ENCODE results near the gene TAS2R3. TPM values are rescaled to one million over a fixed set of nuclear protein-coding genes. Genes with fewer than 3 reads are reported as not detected.
"Not testable (repeated sequence)": the region's sequence is repeated elsewhere in the genome, so short reads cannot be mapped to it uniquely, and the experiment has no call there.

The TAS2R3 gene
- polyA plus RNA-seq, 1 donor from 2014 or later: not detected

DNA sequence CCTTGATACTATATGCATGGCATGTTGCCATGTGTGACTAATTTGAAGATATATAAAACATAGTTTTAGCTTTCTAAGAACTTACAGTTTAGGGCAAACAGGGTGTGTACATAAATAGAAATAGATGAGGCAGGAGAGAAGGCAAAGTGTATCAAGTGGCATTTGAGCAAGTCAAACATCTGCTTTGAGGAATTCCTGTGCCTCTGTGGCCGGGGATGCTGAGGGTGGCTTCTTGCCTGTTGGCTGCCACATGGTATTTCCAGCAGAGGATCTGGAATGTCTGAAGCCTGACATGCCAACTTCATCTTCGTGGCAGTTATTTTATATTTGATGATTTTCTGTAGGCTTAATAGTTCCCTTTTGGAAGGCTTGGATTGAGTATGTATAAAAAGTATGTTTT lies 19.8 kb upstream of the TAS2R3 start:
- Mint-ChIP-seq H3K36me3 (peaks cover 4% of the 10 kb centered on the region), H3K4me1 (peaks cover 5 to 16% (median 13%) of the 10 kb centered on the region in 3 donors)

DNA sequence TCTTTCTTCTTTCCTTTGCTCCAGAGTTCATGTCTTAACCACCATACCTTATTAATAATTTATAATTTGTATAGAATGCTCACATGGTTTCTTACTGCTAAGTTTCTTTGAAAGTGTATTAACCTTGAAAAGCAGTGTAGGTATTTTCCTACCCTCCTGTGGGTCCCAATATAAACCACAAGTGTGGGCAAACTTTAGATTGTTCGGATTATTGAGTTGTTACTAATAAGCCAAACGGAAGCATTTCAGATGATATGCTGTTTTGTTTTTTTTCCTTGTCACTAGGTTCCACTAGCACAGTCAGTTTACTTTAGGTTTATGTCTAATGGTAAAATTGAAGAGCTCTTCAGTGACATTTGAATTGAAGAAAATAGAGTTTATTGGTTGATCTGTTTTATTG lies 15.5 kb upstream of the TAS2R3 start:
- Mint-ChIP-seq H3K27me3 (no peaks in the 10 kb centered on the region), H3K36me3 (peaks cover 27% of the 10 kb centered on the region), H3K4me1 (no peaks in the 10 kb centered on the region), H3K9me3 (peaks cover 3 to 22% (median 9%) of the 10 kb centered on the region in 3 donors), H3K27ac (no peak overlapping the region), H3K4me3 (no peak overlapping the region)

More for the DNA sequence above, 19.8 kb upstream of the TAS2R3 start:
- H3K4me3 Mint-ChIP-seq: no peak overlapping the region
- H3K27me3 Mint-ChIP-seq: no peaks in the 10 kb centered on the region
- H3K27ac Mint-ChIP-seq: peak overlapping the region in 1 of 3 donors; percentile 8
- no peaks in the 10 kb centered on the region for H3K9me3 Mint-ChIP-seq

DNA sequence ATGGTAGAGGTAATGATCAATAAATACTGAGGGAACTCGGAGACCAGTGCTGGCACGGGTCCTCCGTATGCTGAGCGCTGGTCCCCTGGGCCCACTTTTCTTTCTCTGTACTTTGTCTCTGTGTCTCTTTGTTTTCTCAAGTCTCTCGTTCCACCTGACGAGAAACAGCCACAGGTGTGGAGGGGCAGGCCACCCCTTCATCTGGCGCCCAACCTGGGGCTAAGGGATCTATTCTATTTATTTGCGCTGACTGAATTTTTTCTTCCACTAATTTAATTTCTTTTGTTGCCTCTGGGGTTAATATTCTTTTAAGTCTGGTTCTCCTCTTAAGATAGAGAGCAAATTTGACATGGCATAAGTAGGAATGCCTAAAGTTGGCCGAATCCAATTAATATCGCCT lies 12.0 kb upstream of the TAS2R3 start:
- not testable (repeated sequence) for H3K27ac Mint-ChIP-seq, H3K4me1 Mint-ChIP-seq, H3K4me3 Mint-ChIP-seq, H3K27me3 Mint-ChIP-seq
- Mint-ChIP-seq H3K36me3 (peaks cover 35% of the 10 kb centered on the region), H3K9me3 (peaks cover 3 to 22% (median 9%) of the 10 kb centered on the region in 3 donors)

DNA sequence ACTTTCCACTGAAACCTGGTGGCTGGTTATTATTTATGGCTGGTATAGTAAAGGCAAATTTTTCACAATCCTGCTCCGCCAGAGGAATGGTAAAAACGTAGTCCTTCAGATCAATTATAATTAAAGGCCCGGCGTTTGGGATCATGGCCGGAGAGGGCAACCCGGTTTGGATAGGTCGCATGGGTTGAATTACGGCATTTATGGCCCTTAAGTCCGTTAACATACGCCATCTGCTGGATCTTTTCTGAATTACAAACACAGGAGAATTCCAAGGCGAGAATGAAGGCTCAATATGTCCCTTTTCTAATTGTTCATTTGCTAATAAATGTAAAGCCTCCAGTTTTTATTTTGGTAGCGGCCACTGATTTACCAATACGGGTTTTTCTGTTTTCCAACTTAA lies 11.3 kb upstream of the TAS2R3 start:
- Mint-ChIP-seq H3K9me3 (peaks cover 3 to 22% (median 9%) of the 10 kb centered on the region in 3 donors), H3K4me1 (no peaks in the 10 kb centered on the region), H3K36me3 (peaks cover 35% of the 10 kb centered on the region), H3K4me3 (no peak overlapping the region), H3K27ac (no peak overlapping the region), H3K27me3 (no peaks in the 10 kb centered on the region)

DNA sequence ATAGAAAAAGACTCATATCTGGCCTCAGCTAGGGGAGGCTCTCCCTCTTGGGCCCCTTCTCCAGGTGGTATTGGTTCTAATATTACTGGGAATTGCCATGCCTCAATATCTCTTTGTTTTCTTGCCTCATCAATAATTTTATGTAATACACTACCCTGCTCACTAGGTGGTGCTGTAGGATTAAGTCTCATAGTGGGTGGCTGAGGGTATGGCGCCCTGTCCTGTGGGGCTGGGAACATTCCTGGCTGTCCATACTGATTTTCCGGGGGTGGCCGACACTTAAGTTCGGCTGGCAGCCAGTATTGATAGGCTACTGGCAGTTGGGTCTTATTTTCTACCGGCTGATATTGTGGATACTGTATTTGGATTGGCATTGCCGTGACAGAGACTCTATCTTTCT lies 9.0 kb upstream of the TAS2R3 start:
- Mint-ChIP-seq H3K9me3 (peaks cover 3 to 20% (median 8%) of the 10 kb centered on the region in 3 donors), H3K4me1 (no peaks in the 10 kb centered on the region), H3K27me3 (no peaks in the 10 kb centered on the region), H3K27ac (peak overlapping the region in 1 of 3 donors; percentile 23), H3K4me3 (no peak overlapping the region), H3K36me3 (peaks cover 34% of the 10 kb centered on the region)

DNA sequence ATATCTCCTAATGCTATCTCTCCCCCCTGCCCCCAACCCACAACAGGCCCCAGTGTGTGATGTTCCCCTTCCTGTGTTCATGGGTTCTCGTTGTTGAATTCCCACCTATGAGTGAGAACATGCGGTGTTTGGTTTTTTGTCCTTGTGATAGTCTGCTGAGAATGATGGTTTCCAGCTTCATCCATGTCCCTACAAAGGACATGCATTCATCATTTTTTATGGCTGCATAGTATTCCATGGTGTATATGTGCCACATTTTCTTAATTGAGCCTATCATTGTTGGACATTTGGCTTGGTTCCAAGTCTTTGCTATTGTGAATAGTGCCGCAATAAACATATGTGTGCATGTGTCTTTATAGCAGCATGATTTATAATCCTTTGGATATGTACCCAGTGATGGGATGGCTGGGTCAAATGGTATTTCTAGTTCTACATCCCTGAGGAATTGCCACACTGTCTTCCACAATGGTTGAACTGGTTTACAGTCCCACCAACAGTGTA lies 6.2 kb downstream of the TAS2R3 start:
- not testable (repeated sequence) for H3K27ac Mint-ChIP-seq
- peaks cover 12% of the 10 kb centered on the region for H3K36me3 Mint-ChIP-seq

DNA sequence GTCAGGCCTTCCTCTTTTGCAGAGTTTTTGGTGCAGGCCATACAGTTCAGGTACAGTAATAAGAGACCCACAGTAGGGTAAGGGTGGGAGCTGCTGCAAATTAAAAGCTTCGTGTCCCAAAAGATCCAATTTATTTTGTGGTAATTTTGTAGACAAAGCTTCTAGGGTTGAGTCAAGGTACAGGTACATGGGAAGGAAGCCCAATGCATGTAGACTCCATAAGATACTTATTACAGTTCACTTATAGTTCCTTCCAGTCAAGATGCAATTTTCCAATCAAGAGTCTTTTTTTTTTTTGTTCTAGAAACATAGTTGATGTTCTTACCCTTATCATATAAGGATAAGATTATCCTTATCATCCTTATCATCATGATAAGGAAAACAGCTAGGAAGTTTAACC lies 12.5 kb downstream of the TAS2R3 start, which contains the start of gene TAS2R4:
TAS2R4 (plus strand) TSS at position 301 of the 400 bp plus-strand sequence. CDS start 1,815 bp downstream, outside the sequence.
- peaks cover 16% of the 10 kb centered on the region for H3K36me3 Mint-ChIP-seq
- peaks cover 0 to 4% (median 2%) of the 10 kb centered on the region in 3 donors for H3K4me1 Mint-ChIP-seq
- H3K9me3 Mint-ChIP-seq: peaks cover 0 to 2% (median 0%) of the 10 kb centered on the region in 3 donors
- H3K27me3 Mint-ChIP-seq: no peaks in the 10 kb centered on the region
- no peak within 1 kb of the TSS for H3K27ac Mint-ChIP-seq
- no peak within 1 kb of the TSS for H3K4me3 Mint-ChIP-seq

More for the DNA sequence above, 6.2 kb downstream of the TAS2R3 start:
- H3K4me3 Mint-ChIP-seq, H3K27me3 Mint-ChIP-seq, H3K9me3 Mint-ChIP-seq, H3K4me1 Mint-ChIP-seq: not testable (repeated sequence)

DNA sequence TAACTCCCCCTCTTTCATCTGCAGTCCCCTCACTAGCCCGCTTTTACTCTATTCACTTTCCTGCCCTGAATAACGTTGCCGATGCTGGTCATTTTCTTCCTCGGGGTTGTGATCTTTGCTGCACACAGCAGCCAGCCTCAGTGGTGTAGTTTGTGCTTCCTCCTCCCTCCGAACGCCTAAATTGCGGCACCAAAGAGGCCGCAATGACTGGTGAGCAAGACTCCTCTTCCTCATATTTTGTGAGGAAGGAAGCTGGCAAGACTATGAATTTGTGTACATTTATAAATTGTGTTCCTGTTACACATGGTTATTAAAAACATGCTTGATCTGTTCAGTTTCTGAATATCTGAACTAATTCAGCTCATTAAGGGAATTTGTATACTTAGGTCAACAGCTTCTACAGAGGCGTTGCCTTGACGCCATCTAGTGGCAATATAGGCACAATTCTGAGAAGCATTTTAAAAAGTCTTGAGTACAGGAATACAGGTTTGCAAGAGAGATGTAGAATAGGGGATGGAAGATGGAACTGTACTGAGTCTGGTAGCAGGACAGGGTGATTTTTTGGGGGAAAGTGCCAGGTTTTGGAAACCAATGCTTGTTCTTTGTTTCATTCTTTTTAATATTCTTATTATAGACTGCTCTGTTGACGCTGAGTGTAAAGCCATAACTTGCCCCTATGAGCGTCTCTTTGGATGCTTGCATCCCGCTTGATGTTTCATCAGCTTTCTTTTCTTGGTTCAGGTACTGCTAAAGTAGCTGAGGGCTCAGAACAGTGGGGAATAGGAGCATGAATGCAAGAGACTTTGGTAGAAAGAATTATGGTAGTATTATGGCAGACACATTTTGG lies 22.0 kb downstream of the TAS2R3 start:
- peaks cover 0 to 3% (median 0%) of the 10 kb centered on the region in 3 donors for H3K4me1 Mint-ChIP-seq
- no peak overlapping the region for H3K27ac Mint-ChIP-seq
- H3K4me3 Mint-ChIP-seq: no peak overlapping the region
- H3K27me3 Mint-ChIP-seq: no peaks in the 10 kb centered on the region
- no peaks in the 10 kb centered on the region for H3K9me3 Mint-ChIP-seq
- H3K36me3 Mint-ChIP-seq: peaks cover 4% of the 10 kb centered on the region

DNA sequence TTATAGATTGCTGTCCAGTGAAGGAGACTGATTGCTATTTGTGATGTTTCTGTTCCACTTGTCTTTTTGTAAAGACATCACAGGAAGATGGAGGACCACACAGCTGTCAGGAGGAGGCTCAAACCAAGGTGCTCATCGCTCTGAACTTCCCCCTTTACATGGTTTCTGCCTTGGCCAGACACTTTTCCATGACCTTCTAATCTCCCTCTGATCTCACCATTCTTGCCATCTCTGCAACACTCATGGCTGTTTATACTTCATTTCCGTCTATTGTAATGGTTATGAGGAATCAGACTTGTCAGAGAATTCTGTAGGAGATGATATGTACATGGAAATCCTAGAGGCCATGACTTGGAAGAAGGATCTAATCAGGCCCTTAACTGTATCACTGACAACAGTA lies 24.4 kb downstream of the TAS2R3 start:
- peaks cover 0 to 3% (median 0%) of the 10 kb centered on the region in 3 donors for H3K4me1 Mint-ChIP-seq
- H3K27me3 Mint-ChIP-seq: no peaks in the 10 kb centered on the region
- peaks cover 14% of the 10 kb centered on the region for H3K36me3 Mint-ChIP-seq
- no peak overlapping the region for H3K4me3 Mint-ChIP-seq
- no peaks in the 10 kb centered on the region for H3K9me3 Mint-ChIP-seq
- peak overlapping the region in 1 of 3 donors; percentile 14 for H3K27ac Mint-ChIP-seq

DNA sequence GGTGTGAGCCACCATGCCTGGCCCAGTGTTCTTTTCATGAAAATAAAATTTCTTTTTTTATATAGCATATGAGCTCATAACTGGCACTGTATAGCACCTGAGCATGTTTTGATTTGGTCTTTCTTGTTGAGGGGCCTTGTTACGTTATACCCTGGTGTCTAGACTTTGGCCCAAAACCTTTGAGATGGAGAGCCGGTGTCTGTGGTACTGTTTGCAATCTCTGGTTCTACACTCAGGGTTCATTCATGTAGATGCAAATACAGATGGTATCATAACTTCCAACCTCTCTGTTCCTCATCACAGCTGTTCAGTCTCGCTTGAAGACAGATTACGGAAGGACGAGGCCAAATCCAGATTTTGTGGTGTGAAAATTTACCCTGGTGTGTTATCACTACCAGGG lies 26.0 kb downstream of the TAS2R3 start, which contains the start of gene TAS2R5:
TAS2R5 (plus strand) TSS at position 301 of the 400 bp plus-strand sequence. CDS start 145 bp downstream, outside the sequence.
- Mint-ChIP-seq H3K4me3 (no peak within 1 kb of the TSS), H3K9me3 (no peaks in the 10 kb centered on the region), H3K27ac (peak within 1 kb of the TSS in 1 of 3 donors; percentile 31), H3K4me1 (peaks cover 0 to 3% (median 0%) of the 10 kb centered on the region in 3 donors), H3K27me3 (no peaks in the 10 kb centered on the region), H3K36me3 (peaks cover 16% of the 10 kb centered on the region)

DNA sequence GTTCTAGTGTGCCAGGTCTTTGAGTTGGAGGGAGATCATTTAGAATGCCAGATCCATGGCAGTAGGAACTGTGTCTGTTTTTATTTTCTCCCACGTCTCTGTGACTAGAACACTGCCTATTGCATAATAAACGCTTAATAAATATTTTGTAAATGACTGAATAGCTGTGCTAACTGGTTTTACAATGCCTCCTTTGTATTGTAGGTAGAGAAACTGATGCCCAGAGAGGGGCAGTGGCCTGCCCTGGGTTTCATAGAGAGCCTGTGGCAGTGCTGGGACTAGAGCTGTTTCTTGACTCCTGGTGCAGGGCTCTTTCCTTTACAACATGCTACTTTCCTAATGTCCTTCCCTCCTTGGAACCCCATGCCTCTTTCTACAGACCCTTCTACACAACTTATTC lies 28.6 kb downstream of the TAS2R3 start:
- Mint-ChIP-seq H3K27ac (no peak overlapping the region), H3K36me3 (peaks cover 24% of the 10 kb centered on the region), H3K4me3 (no peak overlapping the region), H3K4me1 (peaks cover 0 to 2% (median 0%) of the 10 kb centered on the region in 3 donors), H3K9me3 (no peaks in the 10 kb centered on the region), H3K27me3 (no peaks in the 10 kb centered on the region)

Other genes starting within 250 kb of the TAS2R3 start
- gene AGK, start 212.7 kb upstream of the TAS2R3 start, polyA plus RNA-seq: 23.1 TPM
- gene DENND11, start 61.9 kb upstream of the TAS2R3 start, polyA plus RNA-seq: 8.9 TPM
- gene WEE2, start 55.7 kb upstream of the TAS2R3 start, polyA plus RNA-seq: not detected
- 245 TPM for gene SSBP1, start 25.7 kb upstream of the TAS2R3 start, polyA plus RNA-seq
- not detected for gene TAS2R4, start 12.6 kb downstream of the TAS2R3 start, polyA plus RNA-seq
- 0.33 TPM for gene TAS2R5, start 26.1 kb downstream of the TAS2R3 start, polyA plus RNA-seq
- gene PRSS37, start 77.4 kb downstream of the TAS2R3 start, polyA plus RNA-seq: not detected
- not detected for gene OR9A4, start 152.3 kb downstream of the TAS2R3 start, polyA plus RNA-seq
- gene CLEC5A, start 182.9 kb downstream of the TAS2R3 start, polyA plus RNA-seq: not detected
- not detected for gene TAS2R38, start 209.7 kb downstream of the TAS2R3 start, polyA plus RNA-seq
- gene MGAM, start 231.8 kb downstream of the TAS2R3 start, polyA plus RNA-seq: not detected

All from IgD-negative memory B cell (primary cell).